Measurements from ENCODE around the gene CCDC71L. TPM values are rescaled to one million over a fixed set of nuclear protein-coding genes. Genes with fewer than 3 reads are reported as not detected.

The CCDC71L gene
- total RNA-seq, 1 donor from 2014 or later = 19.4 TPM

Other genes starting within 250 kb of the CCDC71L start
- 5.3 TPM for gene PIK3CG, start 204.1 kb upstream of the CCDC71L start, total RNA-seq